Measurements from ENCODE around the gene PTPRU.
A peak's percentile ranks its signal among the peaks of the same experiment; 100 is the strongest.
"Not testable (repeated sequence)": the region's sequence is repeated elsewhere in the genome, so short reads cannot be mapped to it uniquely, and the experiment has no call there.

The PTPRU gene

DNA sequence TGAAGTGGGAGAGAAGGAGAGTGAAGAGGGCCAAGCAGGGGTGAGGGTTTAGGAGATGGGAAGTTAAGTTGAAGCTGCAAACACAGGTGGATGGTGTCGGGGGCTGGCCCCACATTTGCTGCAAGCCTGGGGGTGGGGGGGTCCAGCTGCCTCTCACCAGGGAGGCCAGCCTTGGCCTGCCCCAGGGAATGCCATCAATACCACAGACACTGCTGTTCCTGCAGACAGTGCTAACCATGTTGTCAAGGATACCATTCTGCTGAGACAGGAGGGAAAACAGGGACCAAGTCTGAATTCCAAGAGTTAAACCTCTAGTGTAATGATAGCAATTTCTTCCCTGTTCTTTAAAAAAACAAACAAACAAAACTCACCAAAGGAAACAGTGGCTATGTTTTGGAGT lies 13.6 kb upstream of the PTPRU start:
- no peak for DNase-seq

DNA sequence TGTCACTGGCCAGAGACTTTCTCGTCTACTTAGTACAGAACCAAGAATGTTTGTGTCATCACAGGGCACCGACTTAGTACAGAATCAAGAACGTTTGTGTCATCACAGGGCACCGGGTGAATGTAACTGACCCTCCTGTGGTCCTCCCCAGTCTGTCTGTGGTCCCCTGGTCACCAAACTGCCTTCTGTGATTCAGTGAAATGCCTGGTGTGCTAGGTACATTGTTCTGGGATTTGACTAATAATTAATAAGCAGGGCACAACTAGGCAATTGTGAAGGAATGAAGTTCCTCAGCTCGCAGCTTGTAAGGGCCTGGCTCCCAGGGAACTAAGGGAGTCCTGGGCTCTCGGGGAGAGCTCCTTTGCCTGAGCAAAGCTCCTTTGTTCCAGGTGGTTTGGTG lies 12.8 kb upstream of the PTPRU start:
- no peak for DNase-seq

DNA sequence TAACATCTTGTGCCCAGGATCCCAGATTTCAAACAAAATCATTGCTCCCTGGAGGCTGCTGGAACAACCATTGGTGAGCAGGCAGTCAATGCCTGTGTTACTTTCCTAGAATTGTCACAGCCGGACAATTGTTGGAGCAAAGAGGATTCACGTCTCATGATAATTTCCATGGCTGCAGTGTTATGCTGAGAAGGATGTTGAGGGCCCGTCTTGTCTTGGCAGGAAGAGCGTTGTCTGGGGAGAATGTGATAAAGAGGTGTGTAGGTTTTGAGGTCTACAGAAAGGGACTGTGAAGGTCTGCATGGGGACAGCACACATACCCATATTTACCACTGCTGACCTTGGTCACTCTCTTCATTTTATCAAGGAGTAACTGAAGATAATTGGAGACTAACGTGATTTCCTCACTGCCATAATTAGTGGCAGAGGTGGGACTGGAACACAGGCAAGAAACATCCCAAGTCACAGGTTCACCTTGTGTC lies 11.9 kb upstream of the PTPRU start:
- DNase-seq = peak; percentile 63

DNA sequence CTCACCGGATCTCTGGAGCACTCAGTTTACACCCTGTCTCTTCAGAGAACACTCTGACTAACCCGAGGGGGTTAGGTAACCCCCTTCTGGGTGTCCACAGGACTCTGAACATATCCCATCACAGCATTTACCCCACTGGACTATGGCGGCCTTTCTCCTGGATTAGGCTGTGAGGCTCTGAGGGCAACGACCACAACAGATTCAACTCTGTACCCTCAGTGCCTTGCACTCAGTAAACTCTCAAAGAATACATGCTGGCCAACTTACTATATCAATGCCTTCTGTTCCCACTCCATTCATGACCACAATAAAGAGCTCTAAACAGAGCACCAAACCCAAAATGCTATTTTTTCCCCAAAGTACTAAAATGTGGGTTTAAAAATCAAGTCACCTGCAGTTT lies 11.0 kb upstream of the PTPRU start:
- no peak for DNase-seq

DNA sequence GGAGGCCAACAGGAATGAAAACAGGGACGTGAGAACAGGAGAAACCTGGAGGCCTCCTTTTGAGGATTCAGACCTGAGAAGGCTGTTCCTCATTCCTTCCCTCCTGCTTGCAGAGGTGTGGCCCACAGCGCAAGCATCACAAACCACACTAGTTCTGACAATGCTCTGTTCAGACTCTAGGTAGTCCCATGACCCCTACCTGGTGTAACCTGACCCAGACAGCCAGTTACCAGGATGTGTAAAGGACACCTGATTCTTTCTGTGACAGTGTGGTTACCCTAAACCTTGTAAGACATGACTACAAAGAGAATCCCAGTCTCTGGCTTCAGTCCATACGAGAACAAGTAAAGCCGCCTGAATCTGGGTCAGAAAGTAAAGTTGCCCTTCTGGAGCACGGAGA lies 8.8 kb upstream of the PTPRU start:
- DNase-seq = no peak

DNA sequence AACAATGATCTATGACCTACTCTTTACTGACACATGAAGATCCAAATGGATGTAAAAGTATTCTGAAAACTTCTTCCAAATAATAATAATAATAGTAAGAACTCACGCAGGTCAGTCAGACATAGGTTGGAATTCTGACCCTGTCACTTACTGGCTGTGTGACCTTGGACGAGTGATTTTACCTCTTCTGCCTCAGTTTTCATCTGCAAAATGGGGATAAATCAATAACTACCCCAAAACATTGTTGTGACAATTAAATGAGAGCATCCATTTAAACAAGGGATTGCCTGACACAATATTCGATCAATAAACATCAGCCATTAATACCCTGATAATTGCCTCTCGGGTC lies 6.1 kb upstream of the PTPRU start:
- DNase-seq = no peak

DNA sequence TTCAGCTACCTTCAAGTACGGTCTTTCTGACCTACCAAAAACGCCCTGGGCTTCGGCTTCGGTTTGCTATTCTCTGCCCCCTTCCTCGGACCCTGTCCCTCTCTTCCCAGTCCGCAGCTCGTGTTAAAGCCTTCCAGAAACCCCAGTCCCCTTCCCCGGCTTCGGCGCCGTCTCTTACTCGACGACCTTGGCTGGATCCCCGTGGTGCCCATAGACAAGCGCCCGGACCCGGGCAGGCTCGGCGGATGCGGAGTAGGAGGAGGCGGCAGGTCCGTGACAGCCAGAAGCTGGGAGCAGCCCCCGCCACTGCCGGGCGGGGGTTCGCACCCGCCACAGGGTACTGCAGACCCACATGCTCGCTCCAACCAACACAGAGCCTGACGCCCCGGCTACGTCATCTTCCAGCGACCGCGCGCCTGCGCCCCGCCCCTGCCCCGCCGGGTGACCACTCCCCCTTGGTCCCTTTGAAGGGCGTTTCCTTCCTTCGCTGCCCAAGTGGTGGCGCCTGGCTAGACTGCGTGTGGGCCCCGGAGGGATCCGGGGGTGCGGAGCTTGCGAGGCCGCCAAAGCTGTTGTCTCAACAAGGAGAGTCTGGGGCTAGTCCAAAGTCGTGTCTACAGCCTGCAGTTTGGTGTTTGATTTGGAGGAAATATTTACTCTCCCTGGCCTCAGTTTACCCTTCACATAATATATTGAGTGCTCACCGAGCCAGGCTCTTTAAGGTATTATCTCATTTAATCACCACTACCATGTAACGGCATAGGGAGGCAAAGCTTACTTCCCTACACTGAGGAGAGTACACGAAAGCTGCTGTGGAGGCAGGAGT lies 5.6 kb upstream of the PTPRU start, which contains the start of gene MECR:
Gene MECR, minus strand, starts transcription at position 382 of the 826 bp plus-strand sequence. Its CDS starts 28 bp downstream, at position 354.
- DNase-seq = peak; percentile 95

DNA sequence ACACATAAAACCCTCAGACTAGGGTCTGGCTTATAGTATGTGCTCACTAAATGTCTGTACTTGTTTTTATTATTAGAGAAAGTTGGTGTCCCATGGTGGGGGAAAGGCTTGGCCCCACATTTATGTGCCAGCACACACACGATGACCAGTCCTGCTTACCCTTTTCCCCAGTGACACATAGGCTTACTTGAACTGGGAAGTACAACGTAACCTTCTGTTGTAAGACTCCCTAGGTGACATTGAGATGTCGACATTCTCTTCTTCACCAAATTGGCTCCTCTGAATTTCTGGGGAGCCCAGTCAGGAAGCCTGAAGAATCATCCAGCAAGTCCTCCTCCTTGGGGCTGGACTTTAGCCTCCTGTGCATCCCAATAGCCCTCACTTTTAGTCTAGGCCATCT lies 3.9 kb upstream of the PTPRU start:
- no peak for DNase-seq

DNA sequence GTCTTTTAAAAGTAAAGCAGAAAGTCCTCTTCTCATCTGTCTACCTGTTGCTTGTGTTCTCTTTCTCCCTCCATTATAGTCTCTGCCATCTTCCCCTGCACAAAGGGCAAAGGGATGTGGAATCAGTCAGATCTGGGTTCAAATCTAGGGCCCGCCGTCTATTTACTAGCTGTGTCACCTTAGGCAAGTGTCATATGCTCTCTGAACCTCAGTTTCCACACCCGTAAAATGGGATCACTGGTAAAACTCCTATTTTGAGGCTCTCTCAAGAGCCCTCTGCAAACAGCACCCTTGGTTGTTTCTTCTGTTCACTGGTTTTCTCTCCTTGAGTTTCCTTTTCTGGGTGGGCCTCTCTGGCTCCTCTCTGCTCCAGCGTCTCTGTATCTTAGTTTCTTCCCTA lies 2.6 kb upstream of the PTPRU start:
- DNase-seq = no peak

DNA sequence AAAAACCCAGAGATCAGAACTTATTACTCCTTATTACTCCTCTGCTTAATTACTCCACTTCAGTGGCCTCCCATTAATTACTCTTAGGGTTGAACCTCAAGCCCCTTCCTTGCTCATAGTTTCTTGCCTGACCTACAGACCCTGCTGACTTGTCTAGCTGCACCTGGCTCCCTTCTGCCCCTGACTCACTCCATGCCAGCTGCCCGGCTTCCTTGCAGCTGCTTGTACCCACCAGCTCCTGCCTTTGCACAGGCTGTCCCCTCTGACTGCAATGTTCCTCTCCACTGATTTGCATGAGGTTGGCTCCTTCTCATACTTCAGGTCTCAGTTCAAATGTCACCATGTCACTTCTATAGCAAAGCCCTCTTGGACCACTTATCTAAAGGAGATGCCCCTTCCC lies 1.9 kb upstream of the PTPRU start:
- DNase-seq = no peak

DNA sequence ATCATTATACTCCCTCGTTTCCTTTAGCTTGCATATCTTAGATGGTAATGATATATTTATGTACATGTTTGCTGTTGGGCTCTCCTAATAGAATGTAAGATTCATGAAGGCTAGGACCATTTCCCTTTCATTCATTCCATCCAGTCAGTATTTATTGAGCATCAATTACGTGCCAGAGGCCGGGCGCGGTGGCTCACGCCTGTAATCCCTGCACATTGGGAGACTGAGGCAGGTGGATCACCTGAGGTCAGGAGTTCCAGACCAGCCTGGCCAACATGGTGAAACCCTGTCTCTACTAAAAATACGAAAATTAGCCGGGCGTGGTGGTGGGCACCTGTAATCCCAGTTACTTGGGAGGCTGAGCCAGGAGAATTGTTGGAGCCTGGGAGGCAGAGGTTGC lies 1.4 kb upstream of the PTPRU start:
- not testable (repeated sequence) for DNase-seq

DNA sequence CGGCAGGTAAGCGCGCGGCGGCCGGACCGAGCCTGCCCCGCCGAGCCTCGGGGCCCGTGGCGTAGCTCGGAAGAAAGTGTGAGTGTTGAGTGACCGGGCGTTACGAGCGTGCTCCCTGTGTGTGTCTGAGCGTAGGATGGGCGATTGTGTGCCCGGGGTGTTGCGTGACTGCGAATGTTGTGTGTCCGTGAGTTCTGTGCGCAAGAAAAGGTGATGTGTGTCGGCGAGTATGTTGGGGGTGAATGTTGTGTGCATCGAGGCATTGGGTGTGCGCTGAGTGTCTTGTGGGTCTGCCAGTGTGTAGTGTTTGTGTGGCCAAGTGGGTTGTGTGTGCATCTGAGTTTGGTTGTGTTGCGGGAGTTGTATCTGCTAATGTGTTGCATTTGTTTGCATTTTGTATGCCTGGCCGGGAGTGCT lies 398 bp downstream of the PTPRU start:
- DNase-seq = no peak

DNA sequence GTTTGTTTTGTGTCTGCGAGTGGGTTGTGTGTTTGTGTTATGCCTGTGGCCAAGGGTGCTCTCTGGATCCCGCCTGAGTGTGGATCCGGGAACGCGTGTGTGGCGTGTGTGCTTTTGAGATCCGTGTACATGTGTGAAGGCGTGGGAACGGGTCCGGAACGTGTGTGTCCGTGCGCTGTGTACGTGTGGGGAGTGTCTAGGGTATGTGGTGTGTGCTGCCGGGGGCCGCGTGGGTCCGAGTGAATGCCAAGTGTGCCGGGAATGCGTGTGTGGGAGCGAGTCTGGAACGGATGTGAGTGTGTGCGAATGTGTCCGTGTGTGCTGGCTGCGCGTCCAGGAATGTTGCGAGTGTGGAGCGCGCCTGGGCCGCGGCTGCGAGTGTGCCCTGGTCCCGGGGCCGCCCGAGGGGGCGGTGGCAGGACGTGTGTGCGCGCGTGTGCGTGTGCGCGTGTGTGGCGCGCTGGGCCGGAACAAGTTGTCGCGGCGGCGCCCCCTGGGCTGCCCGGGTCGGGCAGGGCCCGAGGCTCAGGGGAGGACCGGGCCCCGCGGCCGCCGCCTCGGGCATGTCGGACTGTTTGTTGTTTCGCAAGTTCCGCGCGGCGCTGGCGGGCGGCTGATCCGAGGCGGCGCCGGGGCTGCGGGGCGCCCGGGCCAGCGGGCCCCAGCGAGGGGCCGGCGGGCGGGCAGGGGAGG lies 953 bp downstream of the PTPRU start:
- no peak for DNase-seq

DNA sequence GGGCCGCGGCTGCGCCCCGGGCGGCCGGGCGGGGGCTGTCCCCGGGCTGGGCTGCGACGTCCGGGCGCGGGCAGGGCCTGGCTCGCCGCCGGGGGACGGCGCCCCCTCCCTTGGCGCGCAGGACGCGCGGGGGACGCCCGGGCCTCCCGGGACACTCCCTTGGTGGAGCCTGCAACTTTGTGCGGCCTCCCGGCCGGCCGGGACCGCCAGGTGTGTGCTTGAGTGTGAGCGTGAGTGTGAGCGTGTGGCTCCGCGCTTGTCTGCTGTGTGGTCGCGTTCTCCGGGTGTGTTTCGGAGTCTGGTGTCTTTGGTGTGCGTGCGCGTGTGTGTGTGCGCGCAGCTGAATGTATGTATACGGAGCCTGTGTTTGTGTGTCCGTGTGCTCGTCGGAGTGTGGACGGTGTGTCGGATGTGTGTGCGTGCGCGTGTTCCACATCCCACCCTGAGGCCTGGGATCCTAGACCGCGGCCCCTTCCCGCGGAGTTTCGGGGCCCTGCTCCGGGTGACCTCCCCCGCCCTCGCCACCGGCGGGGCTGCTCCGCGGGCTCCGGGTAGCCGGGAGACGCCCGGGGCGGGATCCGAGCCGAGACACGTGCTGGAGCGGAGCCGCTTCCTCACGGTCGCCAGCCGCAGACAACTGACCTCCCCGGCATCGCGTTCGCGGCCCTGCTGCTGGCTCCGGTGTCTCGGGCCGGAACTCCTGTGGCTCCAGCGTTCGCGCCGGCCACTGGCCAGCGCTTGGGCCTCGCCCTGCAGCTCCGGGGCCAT lies 1.7 kb downstream of the PTPRU start:
- DNase-seq = no peak

DNA sequence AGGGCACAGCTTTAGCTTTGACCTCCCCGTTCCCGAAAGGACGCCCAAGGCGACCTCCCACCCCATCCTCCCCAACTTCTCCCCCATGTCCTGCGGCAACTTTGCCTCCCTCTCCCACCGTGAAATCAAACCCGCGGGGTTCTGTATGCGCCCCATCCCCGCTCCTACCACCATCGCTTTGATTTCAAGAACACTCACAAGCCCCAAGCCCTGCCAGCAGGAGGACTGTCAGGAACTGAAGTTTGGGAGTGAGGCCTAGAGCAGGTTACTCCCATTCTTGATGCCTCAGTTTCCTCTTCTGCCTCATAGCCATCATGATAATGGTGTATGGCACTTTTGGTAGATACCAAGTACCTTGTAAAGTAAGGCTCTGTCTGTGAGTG lies 2.3 kb downstream of the PTPRU start:
- DNase-seq = no peak

DNA sequence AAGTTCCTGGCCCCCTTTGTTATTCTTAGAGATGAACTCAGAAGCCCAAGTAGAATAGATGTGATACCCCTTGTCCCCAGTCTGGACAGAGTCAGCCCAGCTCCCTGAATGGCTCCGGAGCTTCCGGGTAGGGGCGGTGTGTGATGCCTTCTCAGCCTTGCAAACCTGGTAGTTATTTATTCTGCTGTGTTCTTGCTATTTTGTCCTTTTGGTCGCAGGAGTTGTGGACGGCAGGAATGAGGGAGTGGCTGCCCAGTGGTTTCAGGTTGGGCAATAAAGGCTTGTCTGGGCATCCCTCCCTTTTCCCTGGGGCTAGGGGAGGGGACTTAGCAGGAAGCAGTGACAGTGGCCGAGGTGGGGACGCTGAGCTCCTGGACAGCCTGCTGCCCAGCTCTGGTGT lies 2.8 kb downstream of the PTPRU start:
- DNase-seq = no peak

DNA sequence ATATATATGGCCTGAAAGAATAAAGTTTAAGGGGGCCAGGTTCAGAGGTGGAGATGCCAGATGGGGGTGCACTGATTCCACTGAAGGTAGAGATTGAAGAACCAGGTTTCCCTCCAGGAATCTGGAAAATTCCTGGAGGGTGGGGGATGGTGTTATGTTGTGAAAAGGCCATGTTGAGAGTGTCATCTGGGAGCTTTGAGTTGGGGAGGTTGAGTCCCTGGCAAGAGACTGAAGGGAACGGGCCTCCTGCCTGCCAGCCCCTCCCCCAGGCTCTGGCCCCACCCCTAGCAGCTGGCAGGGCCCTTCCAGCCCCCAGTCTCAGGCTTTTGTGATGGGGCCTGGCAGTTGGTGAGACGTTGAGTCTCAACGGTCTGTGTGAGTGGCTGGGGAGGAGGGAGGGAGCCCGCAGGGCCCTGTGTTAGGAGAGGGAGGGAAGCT lies 4.1 kb downstream of the PTPRU start:
- DNase-seq = no peak

DNA sequence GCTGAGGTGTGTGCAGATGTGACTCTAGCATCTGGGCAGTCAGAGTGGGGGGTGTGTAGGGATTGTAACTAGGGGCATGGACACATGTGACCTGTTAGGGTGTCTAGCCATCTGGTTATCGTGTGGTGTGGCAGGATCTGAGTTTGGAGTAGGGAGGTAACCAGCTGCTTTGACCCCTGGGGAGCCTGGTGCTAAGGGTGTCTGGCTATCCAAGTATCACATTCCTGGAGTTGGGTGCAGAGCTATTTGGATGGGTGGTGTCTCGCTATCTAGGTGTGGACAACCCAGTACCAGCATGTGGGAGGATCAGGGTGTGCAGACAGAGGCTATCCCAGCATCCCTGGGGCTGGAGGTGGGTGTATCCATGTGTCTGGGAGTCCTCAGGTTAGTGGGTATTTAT lies 4.7 kb downstream of the PTPRU start:
- DNase-seq = no peak

DNA sequence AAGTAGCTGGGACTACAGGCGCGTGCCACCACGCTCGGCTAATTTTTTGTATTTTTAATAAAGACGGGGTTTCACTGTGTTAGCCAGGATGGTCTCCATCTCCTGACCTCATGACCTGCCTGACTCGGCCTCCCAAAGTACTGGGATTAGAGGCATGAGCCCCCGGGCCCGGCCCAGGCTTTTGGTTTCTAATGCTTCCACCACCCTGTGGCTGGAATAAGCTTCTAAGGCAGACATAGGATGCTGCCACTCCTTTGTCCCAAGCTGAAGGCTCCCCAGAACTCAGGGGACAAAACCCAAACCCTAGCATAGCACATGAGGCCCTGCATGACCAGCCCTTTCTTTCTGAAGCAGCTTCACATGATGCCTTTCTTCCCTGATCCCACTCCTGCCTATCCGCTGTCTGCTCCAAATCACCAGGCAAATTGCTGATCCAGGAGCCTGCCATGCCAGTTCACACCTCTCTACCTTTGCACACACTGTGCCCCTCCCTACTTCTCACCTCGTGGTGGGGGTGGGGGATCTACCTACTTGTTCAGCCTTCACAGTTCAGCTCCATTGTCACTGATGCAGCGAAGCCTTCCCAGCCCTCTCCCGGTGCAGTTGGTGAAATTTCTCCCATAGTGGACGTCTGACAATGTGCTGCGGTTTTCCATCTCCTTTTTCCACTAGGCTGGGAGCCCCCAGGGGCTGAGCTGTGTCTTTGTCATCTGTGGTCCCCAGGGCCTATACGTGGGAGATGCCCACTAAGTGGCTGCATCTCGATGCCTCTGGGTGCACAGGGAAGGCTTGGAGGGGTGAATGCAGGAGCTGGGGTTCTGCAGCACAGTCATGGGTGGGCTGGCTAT lies 6.9 kb downstream of the PTPRU start:
- DNase-seq = no peak

DNA sequence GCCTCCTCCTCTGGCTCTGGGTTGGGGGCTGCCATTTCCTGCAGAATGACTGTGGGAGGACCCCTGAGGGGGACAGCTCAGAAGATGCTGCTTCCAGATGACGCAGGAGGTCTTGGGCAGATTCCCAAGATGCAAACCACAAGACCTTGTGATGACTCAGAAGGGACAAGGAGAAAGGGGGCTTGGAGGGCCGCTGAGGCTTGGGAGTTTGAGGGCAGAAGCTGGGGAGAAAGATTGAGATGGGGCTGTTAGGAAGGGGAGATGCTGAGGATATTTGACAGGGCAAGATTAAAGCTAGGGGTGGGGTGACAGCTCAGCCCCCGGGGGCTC lies 7.5 kb downstream of the PTPRU start:
- no peak for DNase-seq

DNA sequence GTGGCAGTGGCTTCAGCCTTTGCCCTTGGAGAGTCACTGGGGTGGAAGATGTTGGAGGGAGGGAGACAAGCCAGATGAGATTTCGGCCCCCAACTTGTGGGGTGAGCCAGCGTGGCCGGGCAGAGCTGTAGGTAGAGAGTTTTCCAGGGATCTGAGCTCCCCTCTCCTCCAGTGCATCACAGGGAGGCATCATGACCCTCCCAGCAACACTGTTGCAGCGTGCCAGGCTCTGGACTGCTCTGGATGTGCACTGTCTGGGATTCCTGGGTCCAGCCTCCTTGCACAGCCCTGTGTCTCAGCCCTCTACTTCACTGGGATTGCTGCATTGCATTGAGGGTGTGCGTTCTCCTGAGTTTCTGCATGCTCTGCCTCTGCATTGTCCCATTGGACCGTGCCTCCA lies 8.9 kb downstream of the PTPRU start:
- no peak for DNase-seq

DNA sequence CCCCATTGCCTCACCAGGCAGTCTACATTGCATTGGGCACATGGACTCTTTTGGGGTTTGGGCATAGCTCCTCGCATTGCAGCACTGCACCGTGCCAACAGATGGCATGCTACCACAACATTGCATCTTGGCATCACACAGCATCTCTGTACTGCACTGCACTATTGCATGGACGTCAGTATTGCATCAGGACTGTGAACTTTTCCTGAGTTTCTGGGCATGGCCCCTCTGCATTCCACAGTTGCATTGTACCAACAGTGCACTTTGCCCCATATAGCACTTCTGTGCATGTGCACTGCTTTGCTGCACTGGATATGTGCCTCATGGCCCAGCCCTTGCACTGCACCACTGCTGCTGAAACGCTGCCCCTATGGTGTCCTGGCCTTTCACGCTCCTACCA lies 9.6 kb downstream of the PTPRU start:
- DNase-seq = peak; percentile 48

DNA sequence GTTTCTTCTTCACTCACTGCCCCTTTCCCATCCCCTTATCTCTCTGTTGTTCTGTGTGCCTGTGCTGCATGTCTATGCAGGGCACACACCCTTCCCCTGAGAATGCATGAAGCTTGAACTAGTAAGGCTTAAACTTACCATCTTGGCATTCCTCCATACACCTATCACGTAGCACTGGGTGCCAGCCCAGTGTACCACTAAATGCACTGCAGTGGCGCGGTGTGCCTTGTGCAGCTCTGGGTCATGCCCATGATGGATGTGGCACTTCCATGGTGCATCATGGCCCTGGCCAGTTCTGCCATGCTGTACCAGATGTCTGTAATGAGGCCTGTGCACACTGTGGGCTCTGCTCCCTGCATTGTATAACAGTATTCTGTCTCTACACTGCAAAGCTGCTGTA lies 10.7 kb downstream of the PTPRU start:
- DNase-seq = no peak

All from hematopoietic multipotent progenitor cell treated with erythropoietin and hydrocortisone succinate and interleukin-3 and kit ligand, for 6 days (in vitro differentiated cells).